Kidney capillary endothelial cell (primary cell): ENCODE data around the gene NOC2L.

ENCODE experiments used
- DNase-seq: peaks from one replicate; pipeline ENCODE4 v3.0.0-alpha.2; 2018; ENCODE audit warnings: low spot score

NOC2L gene

DNA sequence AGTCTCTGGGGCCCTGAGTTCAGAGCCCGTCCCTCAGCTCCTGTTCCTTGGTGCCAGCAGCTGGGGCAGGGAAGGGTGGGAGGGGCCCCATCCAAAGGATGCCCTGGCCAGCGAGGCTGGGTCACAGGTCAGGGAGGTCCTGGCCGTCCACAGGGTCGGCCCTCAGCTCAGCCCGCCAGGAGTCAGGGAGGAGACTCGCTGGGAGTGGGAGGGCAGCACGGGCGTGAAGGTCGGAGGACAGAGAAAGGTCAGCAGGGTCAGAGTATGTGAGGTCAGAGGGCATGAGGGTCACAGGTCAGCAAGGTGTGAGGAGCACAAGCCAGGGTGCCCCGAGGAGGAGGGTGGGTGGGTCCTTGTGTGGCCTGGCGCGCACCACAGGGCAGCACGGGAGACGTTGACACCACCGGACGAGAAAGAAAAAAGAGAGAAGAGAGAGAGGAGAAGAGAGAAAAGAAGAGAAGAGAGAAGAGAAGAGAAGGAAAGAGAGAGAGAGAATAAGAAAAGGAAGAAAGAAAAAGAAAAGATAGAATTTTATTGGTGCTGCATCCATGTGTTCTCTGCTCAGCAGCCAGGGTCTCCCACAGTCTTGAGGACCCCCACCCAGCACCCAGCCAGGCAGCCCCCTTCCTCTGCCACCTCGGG is 15.8 kb upstream of the NOC2L start:
- DNase-seq: no peak

DNA sequence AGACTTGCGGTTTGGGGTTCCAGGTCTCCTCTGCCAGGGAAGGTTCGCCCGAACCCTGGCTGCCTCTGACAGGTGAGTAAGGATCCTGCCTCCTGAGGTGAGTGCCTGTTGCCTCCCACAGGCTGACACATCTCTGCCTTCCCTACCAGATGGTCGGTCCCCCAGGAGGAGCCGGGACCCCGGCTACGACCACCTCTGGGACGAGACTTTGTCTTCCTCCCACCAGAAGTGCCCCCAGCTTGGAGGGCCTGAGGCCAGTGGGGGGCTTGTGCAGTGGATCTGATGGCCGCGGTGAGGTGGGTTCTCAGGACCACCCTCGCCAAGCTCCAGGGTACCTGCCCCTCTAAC is 15.2 kb upstream of the NOC2L start:
- no peak for DNase-seq

DNA sequence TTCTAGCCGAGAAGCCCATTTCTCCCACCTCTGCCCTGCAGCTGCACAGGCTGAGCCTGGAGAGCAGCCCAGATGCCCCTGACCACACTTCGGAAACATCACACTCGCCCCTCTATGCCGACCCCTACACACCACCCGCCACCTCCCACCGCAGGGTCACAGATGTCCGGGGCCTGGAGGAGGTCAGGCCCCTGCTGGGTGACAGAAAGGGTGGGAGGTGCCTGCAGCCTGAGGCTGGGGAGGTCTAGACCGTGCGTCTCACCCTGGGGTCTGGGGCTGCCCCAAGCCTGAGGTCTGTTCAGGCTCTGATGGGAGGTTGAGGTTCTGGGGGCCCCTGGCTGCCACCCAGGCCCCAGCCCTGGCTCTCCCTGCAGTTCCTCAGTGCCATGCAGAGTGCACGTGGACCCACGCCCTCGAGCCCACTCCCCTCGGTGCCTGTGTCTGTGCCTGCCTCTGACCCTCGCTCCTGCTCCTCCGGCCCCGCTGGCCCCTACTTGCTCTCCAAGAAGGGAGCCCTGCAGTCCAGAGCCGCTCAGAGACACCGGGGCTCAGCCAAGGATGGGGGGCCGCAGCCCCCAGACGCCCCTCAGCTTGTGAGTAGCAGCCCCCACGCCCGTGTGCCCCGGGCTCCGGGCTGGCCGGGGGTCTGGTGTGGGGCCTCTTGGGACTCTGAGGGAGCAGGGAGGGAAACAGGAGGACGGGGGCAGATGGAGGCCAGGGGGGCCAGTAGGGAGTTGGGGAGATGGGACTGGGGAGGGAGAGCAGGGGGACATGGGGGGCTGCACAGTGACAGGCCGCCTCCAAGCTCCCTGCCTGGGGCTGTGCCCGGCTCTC is 14.6 kb upstream of the NOC2L start:
- DNase-seq: no peak

DNA sequence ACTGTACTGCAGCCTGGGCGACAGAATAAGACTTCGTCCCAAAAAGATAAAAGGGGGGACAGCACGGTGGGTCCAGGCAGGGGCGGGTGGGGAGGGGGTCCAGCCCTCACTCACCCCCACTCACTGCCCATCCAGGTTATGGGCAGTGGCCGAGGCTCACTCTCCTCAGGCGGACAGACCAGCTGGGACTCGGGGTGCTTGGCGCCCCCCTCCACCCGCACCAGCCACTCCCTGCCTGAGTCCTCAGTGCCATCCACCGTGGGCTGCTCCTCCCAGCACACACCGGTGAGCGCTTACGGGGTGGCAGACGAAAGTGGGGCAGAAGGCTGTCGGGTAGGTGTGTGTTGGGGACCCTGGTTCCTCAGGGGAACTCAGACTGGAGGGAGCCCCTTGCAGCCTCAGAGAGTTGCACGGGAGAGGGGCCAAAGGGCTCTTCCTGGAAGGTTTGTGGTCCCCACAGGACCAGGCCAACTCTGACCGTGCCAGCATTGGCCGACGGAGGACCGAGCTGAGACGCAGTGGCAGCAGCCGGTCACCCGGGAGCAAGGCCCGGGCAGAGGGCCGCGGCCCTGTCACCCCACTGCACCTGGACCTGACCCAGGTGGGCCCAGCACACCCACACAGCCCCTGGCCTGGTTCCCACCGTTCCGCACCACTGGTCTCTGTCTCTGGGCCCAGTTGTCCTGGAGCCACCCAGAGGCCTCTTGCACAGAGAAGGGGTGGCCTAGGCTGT is 13.8 kb upstream of the NOC2L start:
- DNase-seq: no peak

DNA sequence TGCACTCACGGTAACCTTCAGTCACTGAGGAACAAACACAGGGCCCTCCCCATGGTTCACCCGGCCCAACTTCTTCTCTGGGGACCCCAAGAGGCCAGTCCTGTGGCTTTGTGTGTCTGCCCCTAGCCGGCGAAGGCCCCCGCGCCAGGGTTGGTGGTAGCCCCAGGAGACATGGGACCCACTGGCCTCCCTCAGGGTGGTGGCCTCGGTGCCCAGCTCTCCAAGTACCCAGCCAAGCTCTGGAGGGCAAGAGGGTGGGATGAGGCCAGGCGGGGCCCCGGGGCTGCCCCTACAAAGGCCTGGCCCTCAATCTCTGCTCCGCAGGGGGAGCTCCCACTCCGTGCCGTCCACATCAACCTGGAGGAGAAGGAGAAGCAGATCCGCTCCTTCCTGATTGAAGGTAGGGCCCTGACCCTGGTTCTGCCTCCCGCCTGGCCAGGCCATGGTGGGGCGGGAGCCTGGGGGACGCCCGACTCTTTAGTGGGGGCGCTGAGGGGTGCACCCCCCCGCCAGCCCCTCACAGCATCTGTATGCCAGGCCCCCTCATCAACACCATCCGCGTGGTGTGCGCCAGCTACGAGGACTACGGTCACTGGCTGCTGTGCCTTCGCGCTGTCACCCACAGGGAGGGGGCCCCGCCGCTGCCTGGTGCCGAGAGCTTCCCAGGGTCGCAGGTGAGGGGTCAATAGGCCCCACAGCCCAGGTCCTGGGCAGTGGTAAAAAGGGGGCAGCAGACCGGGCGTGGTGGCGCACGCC is 12.9 kb upstream of the NOC2L start:
- DNase-seq: no peak

DNA sequence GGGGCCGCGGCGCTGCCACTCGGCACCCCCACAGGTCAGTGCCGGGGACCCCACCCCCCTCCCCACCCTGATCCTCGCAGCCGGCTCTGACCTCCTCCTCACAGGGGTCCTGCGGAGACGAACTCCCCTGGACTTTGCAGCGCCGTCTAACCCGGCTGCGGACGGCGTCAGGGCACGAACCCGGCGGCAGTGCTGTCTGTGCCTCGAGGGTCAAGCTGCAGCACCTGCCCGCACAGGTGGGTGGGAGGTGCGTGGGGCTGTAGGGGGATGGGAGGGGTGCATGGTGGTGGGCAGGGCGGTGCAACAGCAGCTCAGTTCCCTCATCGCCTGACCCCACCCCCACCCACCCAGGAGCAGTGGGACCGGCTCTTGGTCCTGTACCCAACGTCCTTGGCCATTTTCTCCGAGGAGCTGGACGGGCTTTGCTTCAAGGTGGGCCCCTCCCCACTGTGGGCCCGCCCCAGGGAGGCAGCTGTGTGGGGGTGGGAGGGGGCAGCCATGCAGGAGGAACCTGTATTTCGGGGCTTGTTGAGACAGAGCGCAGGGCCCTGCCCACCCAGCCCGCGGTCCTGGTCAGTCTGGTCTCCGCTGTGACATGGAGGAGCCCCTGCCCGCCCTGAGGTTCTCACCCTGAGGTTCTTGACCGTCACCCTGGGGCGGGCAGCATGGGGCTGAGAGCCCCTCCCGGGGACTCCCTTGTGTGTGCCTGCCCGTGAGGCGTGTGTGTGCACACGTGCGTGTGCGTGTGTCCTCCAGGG is 12.1 kb upstream of the NOC2L start:
- no peak for DNase-seq

DNA sequence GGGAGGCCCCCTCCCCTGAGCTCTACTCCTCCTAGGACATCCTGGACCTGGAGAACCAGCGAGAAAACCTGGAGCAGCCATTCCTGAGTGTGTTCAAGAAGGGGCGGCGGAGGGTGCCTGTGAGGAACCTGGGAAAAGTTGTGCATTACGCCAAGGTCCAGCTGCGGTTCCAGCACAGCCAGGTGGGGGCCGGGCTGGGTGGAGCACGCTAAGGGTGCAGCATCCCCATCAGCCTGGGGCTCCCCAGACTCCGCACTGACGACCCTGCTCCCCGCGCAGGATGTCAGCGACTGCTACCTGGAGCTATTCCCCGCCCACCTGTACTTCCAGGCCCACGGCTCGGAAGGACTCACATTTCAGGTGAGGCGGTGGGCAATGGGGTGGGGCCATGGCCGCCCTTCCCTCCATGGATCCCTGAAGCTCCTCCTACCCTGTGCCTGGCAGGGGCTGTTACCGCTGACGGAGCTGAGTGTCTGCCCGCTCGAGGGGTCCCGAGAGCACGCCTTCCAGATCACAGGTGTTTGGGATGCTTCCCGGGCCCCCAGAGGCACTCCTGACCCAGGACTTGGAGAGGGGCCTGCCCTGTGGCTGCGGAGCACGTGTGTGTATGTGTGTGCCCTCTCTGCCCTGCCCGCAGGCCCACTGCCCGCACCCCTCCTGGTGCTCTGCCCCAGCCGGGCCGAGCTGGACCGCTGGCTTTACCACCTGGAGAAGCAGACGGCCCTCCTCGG is 11.4 kb upstream of the NOC2L start:
- no peak for DNase-seq

DNA sequence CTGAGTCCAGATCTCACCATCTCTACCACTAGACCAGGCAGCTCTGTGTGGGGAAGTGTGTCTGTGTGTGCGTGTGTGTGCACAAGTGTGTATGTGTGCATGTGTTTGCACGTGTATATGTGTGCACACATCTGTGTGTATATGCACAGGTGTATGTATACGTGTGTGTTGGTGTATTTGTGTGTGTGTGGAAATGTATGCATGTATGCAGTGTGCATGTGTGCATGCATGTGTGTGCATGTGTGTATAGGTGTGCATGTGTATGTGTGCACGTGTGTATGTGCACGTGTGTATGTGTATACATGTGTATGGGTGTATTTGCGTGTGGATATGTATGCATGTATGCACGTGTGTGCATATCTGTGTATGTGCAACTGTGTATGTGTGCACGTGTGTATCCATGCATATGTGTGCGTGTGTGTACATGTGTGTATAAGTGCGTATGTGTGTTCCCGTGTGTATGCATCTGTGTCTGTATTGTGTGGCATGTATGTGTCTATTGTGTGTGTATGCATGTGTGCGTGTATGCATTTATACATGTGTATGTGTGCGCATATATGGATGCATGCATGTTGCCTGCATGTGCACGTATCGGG is 10.3 kb upstream of the NOC2L start:
- no peak for DNase-seq

DNA sequence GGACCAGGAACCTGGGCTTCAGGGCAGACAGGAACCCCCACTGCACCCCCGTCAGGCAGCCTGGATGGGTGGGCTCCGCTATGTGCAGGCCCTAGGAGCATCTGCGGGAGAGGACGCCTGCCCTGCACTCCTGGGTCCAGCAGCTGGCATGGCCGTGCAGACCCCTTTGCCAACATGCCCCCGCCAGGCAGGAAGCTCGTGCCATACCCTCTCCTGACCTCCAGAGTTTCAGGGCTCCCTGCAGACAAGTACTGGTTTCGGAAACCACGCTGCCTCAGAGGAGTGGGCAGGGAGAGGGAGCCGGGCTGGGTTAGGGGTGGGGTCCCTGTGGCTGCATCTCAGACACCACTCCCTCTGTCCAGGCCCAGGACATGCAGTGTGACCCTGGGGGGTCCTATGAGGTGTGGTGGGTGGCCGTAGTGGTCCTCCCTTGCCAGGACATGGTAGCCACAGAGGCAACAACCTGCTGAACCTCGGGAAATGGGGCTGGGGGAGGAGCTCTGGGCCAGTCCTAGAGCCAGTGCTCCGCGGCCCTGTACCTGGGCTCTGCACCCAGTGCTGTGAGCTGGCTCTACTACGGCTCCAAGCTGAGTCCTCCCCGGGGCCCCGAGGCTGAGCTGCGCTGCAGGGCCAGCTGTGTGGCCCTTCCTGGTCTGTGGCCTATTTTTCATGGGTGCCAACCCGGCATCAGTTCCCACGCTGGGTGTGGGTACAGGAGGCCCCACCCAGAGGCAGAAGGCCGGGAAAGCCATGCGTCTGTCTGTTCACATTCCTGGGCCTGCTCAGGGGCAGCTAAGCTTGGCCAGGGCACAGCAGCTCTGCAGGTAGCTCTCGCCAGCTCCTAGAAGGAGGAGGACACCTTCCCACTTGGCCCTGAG is 8.6 kb upstream of the NOC2L start:
- no peak for DNase-seq

DNA sequence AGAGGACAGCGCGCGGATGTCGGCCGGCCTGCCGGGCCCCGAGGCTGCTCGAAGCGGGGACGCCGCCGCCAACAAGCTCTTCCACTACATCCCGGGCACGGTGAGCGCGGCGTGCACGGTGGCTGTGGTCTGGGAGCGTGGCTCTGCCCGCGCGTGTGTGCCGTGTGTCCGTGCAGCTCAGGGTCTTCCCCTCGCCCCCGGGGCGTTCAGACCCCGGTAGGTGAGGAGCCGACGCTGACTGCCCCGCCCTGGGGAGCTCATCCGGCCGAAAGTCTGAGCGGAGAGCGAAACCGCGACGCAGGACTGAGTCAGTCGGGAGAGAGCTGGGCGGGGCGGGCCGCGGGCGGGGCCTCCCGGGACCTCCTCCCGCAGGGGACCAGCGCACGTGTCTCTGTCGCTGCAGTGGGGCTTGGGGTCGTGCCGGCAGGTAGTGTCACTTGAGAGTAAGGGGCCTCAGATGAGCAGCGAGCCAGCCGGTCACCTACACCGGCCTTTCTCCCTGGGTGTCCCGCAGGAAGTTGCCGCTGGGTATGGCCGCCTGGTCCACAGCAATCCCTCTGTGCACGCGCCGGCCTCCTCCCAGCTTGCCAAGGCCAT is 7.7 kb upstream of the NOC2L start:
- DNase-seq: peak; percentile 61

DNA sequence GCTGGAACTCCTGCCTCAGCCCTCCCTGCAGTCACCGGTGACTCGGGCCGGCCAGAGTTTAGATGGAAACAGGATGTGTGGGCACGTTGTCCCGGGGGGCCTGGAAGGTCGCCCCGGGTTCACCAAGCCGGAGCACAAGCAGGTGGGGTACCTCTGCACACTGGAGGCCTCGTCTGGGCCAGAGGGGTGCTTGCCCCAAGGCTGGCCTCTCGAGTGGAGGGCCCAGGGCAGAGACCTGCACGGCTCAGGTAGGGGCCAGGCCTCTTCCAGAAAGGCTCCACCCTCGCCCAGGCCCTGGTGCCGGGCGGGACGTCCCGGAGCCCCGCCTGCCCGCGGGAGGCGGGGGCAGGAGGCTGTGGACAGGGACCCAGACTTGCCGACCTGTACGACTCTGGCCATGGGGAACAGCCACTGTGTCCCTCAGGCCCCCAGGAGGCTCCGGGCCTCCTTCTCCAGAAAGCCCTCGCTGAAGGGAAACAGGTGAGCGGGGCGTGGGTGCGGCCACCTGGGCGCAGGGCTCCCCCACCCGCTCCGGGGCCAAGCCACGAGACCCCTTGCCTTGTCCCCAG is 7.2 kb upstream of the NOC2L start, which contains the start of gene PLEKHN1:
Gene PLEKHN1, plus strand, starts transcription at position 348 of the 569 bp plus-strand sequence. Its CDS starts 50 bp downstream, at position 398.
- peak; percentile 42 for DNase-seq

DNA sequence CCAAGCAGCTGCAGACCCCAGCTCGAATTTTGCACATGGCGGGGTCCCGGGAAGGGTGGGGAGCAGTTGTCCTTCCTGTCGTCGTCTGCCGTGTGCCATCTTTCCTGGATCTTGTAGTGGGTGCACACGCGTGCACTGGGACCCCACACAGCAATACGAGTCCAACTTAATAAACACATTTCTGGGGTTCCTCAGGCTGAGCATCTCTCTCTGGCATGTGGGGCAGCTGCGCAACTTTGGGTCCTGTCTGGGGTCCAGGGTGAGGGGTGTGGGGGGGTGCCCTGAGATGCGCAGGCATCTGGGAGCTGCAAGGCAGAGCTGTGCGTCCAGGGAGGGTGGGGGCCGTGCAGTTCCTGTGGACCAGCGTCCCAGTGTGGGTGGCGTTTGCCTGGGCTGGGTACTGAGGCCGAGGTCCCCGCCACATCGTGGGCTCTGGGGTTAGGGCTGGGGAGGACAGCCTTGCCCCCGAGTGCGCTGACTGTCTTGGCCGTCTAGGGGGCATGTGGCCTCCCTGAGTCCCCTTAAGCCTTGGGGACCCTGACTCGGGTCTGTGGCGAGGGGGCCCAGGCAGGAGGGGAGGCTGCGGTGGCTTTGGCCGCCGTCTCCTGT is 6.6 kb upstream of the NOC2L start:
- no peak for DNase-seq

DNA sequence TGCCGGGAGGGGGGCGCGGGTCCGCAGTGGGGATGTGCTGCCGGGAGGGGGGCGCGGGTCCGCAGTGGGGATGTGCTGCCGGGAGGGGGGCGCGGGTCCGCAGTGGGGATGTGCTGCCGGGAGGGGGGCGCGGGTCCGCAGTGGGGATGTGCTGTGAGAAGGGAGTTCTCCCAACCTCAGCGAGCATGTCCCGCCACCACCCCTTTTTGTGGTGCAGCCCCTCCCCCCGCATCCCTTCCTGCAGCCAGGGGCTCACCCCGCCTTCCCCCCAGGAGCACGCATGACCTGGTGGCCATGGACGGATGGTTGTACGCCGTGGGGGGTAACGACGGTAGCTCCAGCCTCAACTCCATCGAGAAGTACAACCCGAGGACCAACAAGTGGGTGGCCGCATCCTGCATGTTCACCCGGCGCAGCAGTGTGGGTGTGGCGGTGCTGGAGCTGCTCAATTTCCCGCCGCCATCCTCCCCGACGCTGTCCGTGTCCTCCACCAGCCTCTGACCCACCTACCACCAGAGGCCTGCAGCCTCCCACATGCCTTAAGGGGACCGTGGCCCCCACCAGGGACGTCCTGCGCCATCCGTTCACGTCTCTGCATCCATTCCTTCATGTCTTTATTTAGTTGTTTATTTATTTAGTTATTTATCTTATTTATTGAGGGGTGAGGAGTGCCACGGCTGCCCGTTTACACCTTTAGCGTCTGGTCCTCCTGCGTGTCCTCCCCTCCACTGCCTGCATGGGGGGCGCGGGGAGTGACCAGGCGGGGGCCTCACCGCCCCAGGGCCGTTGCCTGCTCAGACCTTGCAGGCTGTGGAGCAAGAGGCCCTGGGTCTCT is 5.9 kb upstream of the NOC2L start:
- no peak for DNase-seq

DNA sequence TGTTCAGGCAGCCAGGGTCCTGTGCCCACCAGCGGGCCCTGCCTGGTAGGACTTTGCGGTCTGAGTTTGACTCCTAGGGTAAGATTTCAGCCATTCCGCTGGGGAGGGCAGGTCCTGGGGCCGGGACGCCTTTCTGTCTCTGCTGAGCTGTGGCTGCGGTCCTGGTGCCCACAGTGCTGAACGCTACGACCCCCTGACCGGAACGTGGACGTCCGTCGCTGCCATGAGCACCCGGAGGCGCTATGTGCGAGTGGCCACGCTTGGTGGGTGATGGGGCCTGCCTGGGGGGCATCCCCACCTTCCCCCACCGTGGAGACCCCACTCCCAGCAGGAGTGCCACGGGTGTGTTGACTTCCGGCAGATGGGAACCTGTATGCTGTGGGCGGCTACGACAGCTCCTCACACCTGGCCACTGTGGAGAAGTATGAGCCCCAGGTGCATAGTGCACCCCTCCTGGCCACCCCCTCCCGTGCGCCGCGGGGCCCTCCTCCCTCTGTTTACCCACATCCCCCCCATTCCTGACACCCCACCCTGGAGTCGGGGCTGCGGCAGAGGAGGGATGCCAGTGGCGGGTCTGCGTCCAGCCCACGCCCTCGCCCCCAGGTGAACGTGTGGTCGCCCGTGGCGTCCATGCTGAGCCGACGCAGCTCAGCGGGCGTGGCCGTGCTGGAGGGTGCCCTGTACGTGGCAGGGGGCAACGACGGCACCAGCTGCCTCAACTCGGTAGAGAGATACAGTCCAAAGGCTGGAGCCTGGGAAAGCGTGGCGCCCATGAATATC is 4.9 kb upstream of the NOC2L start:
- no peak for DNase-seq

DNA sequence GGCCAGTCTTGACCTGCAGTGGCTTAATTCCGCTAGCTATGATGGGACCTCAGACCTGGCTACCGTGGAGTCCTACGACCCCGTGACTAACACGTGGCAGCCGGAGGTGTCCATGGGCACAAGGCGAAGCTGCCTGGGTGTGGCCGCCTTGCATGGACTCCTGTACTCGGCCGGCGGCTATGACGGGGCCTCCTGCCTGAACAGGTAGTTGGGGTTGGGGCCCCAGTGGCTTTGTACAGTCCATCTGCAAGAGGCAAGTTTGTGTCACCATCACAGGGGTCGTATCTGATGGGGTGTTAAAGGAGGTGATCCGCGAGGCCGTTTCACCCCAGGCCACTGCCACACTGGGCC is 4.2 kb upstream of the NOC2L start:
- no peak for DNase-seq
